ENCODE results near the gene FAM3A.
"Not testable (repeated sequence)": the region's sequence is repeated elsewhere in the genome, so short reads cannot be mapped to it uniquely, and the experiment has no call there.

- TF ChIP-seq CTCF (conservative IDR thresholded peaks at IDR 0.05; ENCODE audit: low read depth, low read length); CHD1 (IDR thresholded peaks at IDR 0.05; ENCODE audit: low read depth, low read length); USF2 (IDR thresholded peaks at IDR 0.05; ENCODE audit: low read depth, low read length); RCOR1 (IDR thresholded peaks at IDR 0.05; ENCODE audit: insufficient replicate concordance, low read length); RAD21 (IDR thresholded peaks at IDR 0.05; ENCODE audit: low read length); POLR2A (IDR thresholded peaks at IDR 0.05; ENCODE audit: low read depth, low read length); BHLHE40 (IDR thresholded peaks at IDR 0.05; ENCODE audit: low read depth, low read length); RFX5 (IDR thresholded peaks at IDR 0.05; ENCODE audit: low read depth, low read length); FOS (IDR thresholded peaks at IDR 0.05; ENCODE audit: low read depth, low read length); MXI1 (IDR thresholded peaks at IDR 0.05; ENCODE audit: borderline replicate concordance, low read depth, low read length); MAZ (IDR thresholded peaks at IDR 0.05; ENCODE audit: borderline replicate concordance, low read depth, low read length); CEBPB (IDR thresholded peaks at IDR 0.05; ENCODE audit: low read depth, low read length): not testable (repeated sequence)
Observed at GRCh38 chrX:154552112-154552806, 36.2 kb upstream of the FAM3A start.
